Stimulated activated naive CD8-positive, alpha-beta T cell treated with anti-CD3 and anti-CD28 coated beads, Interleukin-15, Interleukin-2, amounts not matched to agents 100 ng/mL and 50 ng/mL, for 24 hours (primary cell): Measurements from ENCODE around the gene AKAP1.

Source experiments
- H3K27ac Mint-ChIP-seq: one replicate; pipeline ENCODE4 v1.8.0; 2021; ENCODE audit warnings: mild to moderate bottlenecking, mixed read lengths
- H3K27me3 Mint-ChIP-seq: one replicate; pipeline ENCODE4 v1.8.0; 2021; ENCODE audit warnings: mixed read lengths
- H3K36me3 Mint-ChIP-seq: one replicate; pipeline ENCODE4 v1.8.0; 2021; ENCODE audit warnings: low read depth, mixed read lengths
- H3K4me1 Mint-ChIP-seq: one replicate; pipeline ENCODE4 v1.8.0; 2021; ENCODE audit warnings: low read depth, mixed read lengths
- H3K4me3 Mint-ChIP-seq: one replicate; pipeline ENCODE4 v1.8.0; 2021; ENCODE audit warnings: mild to moderate bottlenecking, mixed read lengths
- H3K9me3 Mint-ChIP-seq: one replicate; pipeline ENCODE4 v1.8.0; 2021; ENCODE audit warnings: mixed read lengths

Gene AKAP1

GRCh38 chr17:57106107-57106835 lies 21.2 kb downstream of the AKAP1 start:
- Mint-ChIP-seq H3K36me3 (peaks cover 20% of the 10 kb centered on the region), H3K4me3 (no peak overlapping the region), H3K27ac (no peak overlapping the region), H3K27me3 (no peaks in the 10 kb centered on the region), H3K9me3 (no peaks in the 10 kb centered on the region), H3K4me1 (peaks cover 9% of the 10 kb centered on the region)

GRCh38 chr17:57106836-57107497 lies 21.9 kb downstream of the AKAP1 start:
- Mint-ChIP-seq H3K4me3 (no peak overlapping the region), H3K36me3 (peaks cover 22% of the 10 kb centered on the region), H3K9me3 (no peaks in the 10 kb centered on the region), H3K27me3 (no peaks in the 10 kb centered on the region), H3K27ac (no peak overlapping the region), H3K4me1 (peaks cover 3% of the 10 kb centered on the region)

GRCh38 chr17:57107498-57108101 lies 22.6 kb downstream of the AKAP1 start:
- Mint-ChIP-seq H3K9me3 (no peaks in the 10 kb centered on the region), H3K36me3 (peaks cover 28% of the 10 kb centered on the region)

GRCh38 chr17:57108671-57109392 lies 23.8 kb downstream of the AKAP1 start:
- H3K27ac Mint-ChIP-seq = no peak overlapping the region
- peaks cover 29% of the 10 kb centered on the region for H3K36me3 Mint-ChIP-seq
- H3K27me3 Mint-ChIP-seq = no peaks in the 10 kb centered on the region
- no peaks in the 10 kb centered on the region for H3K9me3 Mint-ChIP-seq
- H3K4me3 Mint-ChIP-seq = no peak overlapping the region
- H3K4me1 Mint-ChIP-seq = no peaks in the 10 kb centered on the region

More at GRCh38 chr17:57107498-57108101, 22.6 kb downstream of the AKAP1 start:
- Mint-ChIP-seq H3K27me3 (no peaks in the 10 kb centered on the region), H3K4me3 (no peak overlapping the region), H3K4me1 (no peaks in the 10 kb centered on the region), H3K27ac (peak overlapping the region; percentile 34)

GRCh38 chr17:57109393-57110151 lies 24.5 kb downstream of the AKAP1 start:
- H3K36me3 Mint-ChIP-seq = peaks cover 34% of the 10 kb centered on the region
- no peak overlapping the region for H3K4me3 Mint-ChIP-seq
- H3K27ac Mint-ChIP-seq = no peak overlapping the region
- H3K4me1 Mint-ChIP-seq = no peaks in the 10 kb centered on the region
- no peaks in the 10 kb centered on the region for H3K9me3 Mint-ChIP-seq
- no peaks in the 10 kb centered on the region for H3K27me3 Mint-ChIP-seq

GRCh38 chr17:57110152-57110542 lies 25.1 kb downstream of the AKAP1 start:
- no peaks in the 10 kb centered on the region for H3K4me1 Mint-ChIP-seq
- H3K9me3 Mint-ChIP-seq = no peaks in the 10 kb centered on the region
- peaks cover 34% of the 10 kb centered on the region for H3K36me3 Mint-ChIP-seq
- H3K27me3 Mint-ChIP-seq = no peaks in the 10 kb centered on the region
- H3K27ac Mint-ChIP-seq = no peak overlapping the region
- H3K4me3 Mint-ChIP-seq = no peak overlapping the region

- no peak overlapping the region for H3K27ac Mint-ChIP-seq
- no peak overlapping the region for H3K4me3 Mint-ChIP-seq
- no peaks in the 10 kb centered on the region for H3K9me3 Mint-ChIP-seq
- H3K36me3 Mint-ChIP-seq = peaks cover 34% of the 10 kb centered on the region
- no peaks in the 10 kb centered on the region for H3K27me3 Mint-ChIP-seq
- H3K4me1 Mint-ChIP-seq = no peaks in the 10 kb centered on the region
Observed at GRCh38 chr17:57110579-57111325, 25.7 kb downstream of the AKAP1 start.

GRCh38 chr17:57111386-57111785 lies 26.3 kb downstream of the AKAP1 start:
- Mint-ChIP-seq H3K4me3 (no peak overlapping the region), H3K27me3 (no peaks in the 10 kb centered on the region), H3K27ac (no peak overlapping the region), H3K36me3 (peaks cover 35% of the 10 kb centered on the region), H3K4me1 (no peaks in the 10 kb centered on the region), H3K9me3 (no peaks in the 10 kb centered on the region)

GRCh38 chr17:57113011-57113410 lies 28.0 kb downstream of the AKAP1 start:
- H3K27me3 Mint-ChIP-seq = no peaks in the 10 kb centered on the region
- no peaks in the 10 kb centered on the region for H3K9me3 Mint-ChIP-seq
- no peak overlapping the region for H3K4me3 Mint-ChIP-seq
- peaks cover 48% of the 10 kb centered on the region for H3K36me3 Mint-ChIP-seq
- no peak overlapping the region for H3K27ac Mint-ChIP-seq
- no peaks in the 10 kb centered on the region for H3K4me1 Mint-ChIP-seq

GRCh38 chr17:57113656-57114055 lies 28.6 kb downstream of the AKAP1 start:
- no peaks in the 10 kb centered on the region for H3K9me3 Mint-ChIP-seq
- H3K4me3 Mint-ChIP-seq = no peak overlapping the region
- H3K4me1 Mint-ChIP-seq = no peaks in the 10 kb centered on the region
- no peak overlapping the region for H3K27ac Mint-ChIP-seq
- H3K36me3 Mint-ChIP-seq = peaks cover 54% of the 10 kb centered on the region
- H3K27me3 Mint-ChIP-seq = no peaks in the 10 kb centered on the region

GRCh38 chr17:57114085-57114673 lies 29.1 kb downstream of the AKAP1 start:
- Mint-ChIP-seq H3K4me3 (no peak overlapping the region), H3K27ac (no peak overlapping the region), H3K27me3 (no peaks in the 10 kb centered on the region), H3K4me1 (no peaks in the 10 kb centered on the region), H3K36me3 (peaks cover 59% of the 10 kb centered on the region), H3K9me3 (no peaks in the 10 kb centered on the region)

GRCh38 chr17:57115377-57115776 lies 30.3 kb downstream of the AKAP1 start:
- no peaks in the 10 kb centered on the region for H3K4me1 Mint-ChIP-seq
- no peak overlapping the region for H3K4me3 Mint-ChIP-seq
- no peaks in the 10 kb centered on the region for H3K9me3 Mint-ChIP-seq
- H3K27me3 Mint-ChIP-seq = no peaks in the 10 kb centered on the region
- H3K27ac Mint-ChIP-seq = no peak overlapping the region
- peaks cover 57% of the 10 kb centered on the region for H3K36me3 Mint-ChIP-seq

GRCh38 chr17:57115916-57116315 lies 30.9 kb downstream of the AKAP1 start:
- Mint-ChIP-seq H3K9me3 (no peaks in the 10 kb centered on the region), H3K36me3 (peaks cover 58% of the 10 kb centered on the region), H3K27ac (no peak overlapping the region), H3K27me3 (no peaks in the 10 kb centered on the region), H3K4me3 (no peak overlapping the region), H3K4me1 (no peaks in the 10 kb centered on the region)
